Measurements from ENCODE around the gene TMEM209. TPM values are rescaled to one million over a fixed set of nuclear protein-coding genes. Genes with fewer than 3 reads are reported as not detected.
"Not testable (repeated sequence)": the region's sequence is repeated elsewhere in the genome, so short reads cannot be mapped to it uniquely, and the experiment has no call there.

TMEM209 gene
- total RNA-seq, 1 donor from 2014 or later = 9.2 TPM

DNA sequence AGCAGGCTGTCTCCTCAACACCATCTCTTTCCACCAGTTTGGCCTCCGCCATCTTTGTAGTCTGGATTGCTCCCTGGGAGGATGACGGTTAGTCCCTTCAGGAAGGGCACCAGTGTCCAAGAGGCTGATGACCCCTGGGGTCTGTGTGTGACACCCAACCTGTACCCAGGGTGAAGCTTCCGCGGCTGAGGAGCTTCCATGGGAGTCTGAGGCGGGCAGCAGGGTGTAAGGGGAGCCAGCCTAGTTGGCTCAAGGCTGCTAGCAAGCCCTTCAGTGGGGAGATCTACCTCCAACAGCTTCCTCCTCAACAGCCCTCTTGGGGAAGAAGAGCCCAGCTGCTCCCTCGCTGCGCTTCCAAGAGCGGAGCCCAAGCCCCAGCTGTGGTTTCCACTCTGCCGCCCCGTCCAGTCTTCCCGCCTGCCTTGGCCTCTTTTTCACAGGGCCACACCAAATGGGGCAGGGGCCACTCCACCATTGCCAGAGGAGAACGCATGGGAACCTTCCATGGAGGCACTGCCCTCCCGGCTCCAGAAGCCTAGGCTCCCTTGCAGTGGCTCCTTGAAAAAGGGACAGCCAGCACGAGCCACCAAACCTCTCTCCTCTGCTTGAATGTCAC is 57.4 kb downstream of the TMEM209 start:
- ATAC-seq (no peak), DNase-seq (no peak)
- intact Hi-C loops (cut with micrococcal nuclease) = no loop called here

DNA sequence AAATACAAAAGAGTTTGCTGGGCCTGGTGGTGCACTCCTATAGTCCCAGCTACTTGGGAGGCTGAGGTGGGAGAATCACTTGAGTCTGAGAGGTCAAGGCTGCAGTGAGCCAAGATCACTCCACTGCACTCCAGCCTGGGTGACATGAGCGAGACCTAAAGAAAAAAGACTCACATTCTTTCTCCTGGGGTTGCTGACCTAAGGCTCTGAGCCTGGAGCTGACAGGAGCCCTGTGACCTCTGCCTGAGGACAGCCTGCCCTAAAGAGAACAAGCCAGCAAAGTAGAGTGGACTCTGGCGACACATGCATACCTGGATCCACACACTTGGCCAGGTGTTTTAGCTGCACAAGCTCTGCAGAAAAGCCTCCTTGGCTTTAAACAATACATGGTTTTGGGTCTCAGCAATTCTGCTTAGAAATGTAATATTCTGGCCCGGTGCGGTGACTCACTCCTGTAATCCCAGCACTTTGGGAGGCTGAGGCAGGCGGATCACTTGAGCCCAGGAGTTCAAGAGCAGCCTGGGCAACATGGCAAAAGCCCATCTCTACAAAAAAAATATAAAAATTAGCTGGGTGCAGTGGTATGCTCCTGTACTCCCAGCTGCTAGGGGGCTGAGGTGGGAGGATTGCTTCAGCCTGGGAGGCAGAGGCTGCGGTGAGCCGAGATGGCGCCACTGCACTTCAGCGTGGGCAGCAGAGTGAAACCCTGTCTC is 58.4 kb downstream of the TMEM209 start:
- no peak for DNase-seq
- intact Hi-C loops (cut with micrococcal nuclease) = no loop called here
- ATAC-seq = no peak

DNA sequence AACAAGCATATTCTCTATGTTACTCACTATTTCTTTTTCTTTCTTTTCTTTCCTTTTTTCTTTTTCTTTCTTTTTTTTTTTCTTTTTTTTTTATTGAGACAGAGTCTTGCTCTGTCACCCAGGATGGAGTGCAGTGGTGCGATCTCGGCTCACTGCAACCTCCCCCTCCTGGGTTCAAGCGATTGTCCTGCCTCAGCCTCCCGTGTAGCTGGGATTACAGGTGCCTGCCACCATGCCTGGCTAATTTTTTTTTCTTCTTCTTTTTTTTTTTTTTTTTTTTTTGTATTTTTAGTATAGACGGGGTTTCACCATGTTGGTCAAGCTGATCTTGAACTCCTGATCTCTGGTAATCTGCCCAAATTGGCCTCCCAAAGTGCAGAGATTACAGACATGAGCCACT is 59.1 kb downstream of the TMEM209 start:
- ATAC-seq; intact Hi-C loops (cut with micrococcal nuclease); DNase-seq: not testable (repeated sequence)

DNA sequence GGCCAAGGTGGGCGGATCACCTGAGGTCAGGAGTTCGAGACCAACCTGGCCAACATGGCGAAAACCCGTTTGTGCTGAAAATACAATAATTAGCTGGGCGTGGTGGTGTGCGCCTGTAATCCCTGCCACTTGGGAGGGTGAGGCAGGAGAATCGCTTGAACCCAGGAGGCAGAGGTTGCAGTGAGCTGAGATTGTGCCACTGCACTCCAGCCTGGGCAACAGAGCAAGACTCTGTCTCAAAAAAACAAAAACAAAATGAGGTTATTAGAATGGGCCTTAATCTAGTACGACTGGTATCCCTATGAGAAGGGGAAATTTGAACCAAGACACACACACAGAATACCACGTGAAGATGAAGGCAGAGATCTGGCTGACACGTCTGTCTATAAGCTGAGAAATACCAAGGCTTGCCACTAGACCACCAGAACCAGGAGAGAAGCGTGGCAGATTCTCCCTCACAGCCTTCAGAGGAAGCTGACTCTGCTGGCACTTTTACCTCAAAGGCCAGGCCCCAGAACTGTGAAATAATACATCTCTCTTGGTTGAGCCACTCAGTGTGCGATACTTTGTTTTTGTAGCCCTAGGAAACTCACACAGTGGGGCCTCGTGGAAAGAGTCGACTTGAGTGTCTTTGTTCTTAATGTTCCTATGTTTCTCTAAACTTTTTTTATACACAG is 59.6 kb downstream of the TMEM209 start:
- no peak for ATAC-seq
- intact Hi-C loops (cut with micrococcal nuclease) = no loop called here
- no peak for DNase-seq

DNA sequence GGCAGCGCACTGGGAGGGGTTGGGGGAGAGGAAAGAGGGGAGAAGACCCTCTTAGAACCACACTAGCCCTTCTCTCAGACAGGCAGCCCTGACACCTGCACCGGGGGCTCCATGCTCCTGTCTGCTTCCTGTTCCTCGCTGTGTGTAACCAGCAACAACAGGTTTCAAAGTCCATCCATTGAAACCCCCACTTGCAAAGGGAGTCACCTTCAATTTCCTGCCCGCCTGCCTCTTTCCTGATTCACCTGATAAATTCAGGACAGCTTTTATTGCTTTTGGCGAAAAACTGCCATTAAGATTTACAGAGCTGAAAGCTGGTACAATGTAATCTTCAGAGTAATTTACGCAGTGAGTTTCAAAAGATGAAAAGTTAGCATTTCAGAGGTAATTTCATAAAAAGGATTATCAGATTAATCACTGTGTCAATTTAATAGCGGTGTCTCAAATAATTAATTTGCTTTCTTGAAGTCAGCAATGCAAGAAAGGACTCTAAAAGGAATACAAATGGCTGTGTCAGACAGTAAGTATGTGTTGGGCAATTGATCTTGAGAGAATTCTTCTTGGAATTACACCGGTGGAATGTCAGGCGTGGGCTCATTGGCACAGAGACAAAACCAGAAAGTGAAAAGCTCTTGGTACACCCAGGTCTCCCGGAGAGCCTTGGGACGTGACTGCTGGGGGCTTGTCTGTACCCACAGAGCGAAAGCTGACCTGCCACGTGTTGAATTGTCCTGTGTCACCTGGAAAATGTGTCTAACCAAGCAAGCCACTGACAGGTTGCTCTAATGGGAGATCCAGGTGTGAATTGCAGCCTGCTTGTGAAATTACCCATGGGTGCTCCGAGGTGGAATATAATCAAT is 60.7 kb downstream of the TMEM209 start:
- intact Hi-C loops (cut with micrococcal nuclease) = no loop called here
- no peak for DNase-seq
- ATAC-seq = no peak

DNA sequence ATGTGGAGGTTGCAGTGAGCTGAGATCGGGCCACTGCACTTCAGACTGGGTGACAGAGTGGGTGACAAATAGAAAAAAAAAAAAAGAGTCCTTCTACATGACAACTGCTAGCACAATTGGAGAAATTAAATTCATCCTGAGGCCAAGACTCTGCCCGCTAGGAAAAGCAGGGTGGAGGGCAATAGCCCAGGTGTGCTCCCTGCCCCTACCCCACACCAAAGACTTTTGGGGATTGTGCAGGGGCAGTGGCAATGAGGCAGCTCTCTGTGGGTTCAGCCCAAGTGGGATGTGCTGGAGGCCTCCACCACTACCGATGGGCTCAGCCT is 61.3 kb downstream of the TMEM209 start:
- intact Hi-C loops (cut with micrococcal nuclease) = no loop called here
- ATAC-seq (no peak), DNase-seq (no peak)

DNA sequence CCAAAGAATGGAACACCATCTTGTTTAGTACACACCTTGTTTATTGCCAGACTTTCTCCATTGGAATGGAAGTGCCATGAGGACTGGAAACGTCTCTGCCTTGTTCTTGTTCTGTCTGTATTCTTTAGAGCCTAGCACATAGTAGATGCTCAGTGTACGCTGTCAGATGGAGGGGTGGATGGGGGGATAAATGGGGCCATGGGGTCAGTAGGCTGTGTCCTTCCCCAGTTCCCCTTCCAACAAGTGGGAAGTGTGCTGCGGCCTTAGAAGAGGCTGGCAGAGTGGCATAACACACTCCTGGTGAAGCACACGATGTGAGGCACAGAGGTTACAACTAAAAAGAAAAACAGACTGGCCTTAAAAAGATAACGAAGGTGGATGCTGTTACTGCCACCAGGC is 61.9 kb downstream of the TMEM209 start:
- DNase-seq (no peak), ATAC-seq (no peak)
- intact Hi-C loops (cut with micrococcal nuclease) = no loop called here

DNA sequence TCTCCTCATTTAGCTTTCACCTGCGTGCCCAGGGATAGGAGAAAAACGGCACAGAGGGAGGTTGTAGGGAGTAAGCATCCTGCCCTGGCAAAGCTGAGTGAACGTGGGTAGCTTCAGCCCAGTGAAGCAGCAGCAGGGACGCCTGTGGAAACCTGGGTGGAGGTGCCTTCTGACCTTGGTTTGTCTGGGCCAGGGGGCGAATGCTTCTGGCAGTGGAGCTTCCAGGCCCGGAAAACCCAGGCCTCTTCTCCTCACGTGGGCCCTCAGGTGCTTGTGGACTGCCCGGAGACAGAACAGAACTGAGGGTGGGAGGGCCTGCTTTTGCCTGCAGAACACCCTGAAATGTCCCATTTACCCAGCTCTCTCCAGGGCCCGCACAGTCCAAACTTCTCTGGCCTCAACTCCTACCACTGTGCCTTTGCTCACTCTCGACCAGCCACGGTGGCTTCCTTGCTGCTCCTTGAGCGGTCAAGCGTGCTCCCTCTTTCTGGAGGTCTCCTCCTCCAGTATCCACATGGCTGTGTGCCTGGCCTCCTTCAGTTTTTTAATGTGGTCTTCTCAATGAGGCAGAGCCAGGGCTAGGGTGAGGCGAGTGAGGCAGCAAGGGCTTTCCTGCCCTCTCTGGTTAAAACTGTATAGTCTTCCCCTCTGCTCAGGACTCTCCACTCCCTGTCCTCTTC is 62.4 kb downstream of the TMEM209 start:
- intact Hi-C loops (cut with micrococcal nuclease) = no loop called here
- no peak for ATAC-seq
- no peak for DNase-seq

DNA sequence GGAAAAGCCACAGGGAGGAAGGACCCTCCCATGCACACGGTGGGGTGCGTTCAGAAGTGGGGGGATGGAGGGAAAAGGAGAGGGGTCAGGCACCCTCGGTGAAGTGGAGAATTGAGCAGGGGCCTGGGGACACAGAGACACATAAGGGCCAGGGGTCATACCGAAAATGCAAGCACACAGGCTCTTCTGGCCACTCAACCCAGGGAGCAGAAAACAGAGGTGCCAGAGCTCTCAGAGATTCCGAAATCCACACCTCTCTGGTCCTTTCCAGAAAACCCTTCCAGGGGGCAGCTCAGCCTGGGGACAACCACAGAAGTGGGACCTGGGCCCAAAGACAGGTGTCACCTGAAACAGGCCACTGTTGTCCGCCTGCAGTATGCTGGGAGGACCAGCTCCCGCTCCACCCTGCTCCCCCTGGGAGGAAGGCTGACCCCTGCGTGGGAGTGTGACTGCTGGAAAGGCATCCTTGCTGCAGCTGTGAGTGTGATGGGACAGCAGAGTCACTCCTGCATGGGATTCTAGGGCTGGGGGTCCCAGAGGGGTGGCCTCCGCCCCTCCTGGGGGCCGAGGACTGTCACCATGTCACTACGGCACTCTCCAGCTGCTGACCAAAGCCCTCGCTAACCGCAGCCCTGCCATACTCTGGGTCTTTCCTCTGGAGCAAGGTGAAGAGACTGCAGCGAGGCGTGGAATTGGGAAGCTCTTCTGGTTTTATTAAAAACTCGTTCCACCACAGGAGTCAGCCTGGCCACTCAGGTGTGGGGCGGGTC is 63.1 kb downstream of the TMEM209 start:
- intact Hi-C loops (cut with micrococcal nuclease) = no loop called here
- DNase-seq = no peak
- ATAC-seq = peak; percentile 22

DNA sequence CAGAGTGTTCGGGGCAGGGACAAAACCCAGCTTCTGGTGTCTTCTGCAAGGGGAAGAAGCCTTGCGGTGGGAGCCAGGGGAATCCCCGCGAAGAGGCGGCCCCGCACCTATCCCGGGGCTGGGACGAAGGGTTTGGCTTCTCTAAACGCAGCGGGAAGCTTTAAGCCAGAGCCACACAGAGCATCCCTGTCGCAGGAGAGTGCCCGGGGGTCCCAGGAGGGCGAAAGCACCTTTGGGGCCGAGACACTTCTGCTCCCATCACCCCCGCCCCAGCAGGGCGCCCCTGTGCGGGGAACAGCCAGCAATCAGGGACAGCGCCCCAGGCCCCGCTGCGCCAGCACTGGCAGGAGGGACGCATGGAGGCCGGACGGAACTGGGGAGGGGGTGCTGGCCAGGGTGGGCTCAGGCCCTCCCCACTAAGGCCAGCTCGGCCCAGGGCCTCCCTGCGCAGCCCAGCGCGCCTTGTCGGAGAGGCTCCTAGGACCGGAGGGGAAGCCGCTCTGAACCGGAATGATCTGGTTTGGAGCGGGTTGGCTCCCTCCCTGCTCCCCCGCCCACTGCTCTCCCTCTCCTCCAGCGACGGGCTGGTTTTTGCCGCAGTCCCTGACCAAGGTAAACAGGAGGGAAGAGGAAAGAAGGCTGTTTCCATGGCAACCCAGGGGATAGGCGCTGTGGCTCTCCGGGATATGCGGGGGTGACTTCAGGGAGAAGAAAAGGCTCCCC is 63.9 kb downstream of the TMEM209 start:
- intact Hi-C loops (cut with micrococcal nuclease) = no loop called here
- DNase-seq = peak; percentile 63
- ATAC-seq = peak; percentile 91

DNA sequence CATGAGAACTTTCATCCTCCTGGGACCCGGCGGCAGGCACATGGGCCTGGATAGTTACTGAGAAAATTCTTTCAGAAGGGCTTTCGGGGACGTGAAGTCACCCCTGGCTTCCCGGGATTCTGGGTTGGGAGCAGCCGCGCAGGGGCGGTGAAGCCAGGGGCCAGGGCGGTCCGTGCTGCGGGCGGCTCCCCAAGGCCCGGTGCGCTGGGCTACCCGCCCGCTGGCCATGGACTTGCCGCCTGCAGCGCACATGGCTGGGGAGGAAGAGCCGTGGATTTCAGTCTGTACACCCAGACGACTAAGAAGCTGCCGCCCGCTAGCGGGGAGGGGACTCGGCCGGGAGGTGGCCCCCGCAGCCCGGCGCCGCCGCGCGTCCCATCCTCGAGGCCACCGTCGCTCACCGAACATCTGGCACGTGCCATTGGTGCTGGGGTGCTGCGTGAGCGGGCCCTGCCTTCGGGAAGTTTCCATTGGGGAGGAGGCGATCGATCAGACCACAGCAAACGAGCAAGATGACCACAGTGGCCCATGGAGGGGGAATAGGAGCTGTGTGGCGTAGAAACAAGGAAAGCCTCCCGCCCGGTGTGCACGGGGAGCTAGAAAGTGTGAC is 64.5 kb downstream of the TMEM209 start:
- DNase-seq (peak; percentile 46), ATAC-seq (peak; percentile 59)
- intact Hi-C loops (cut with micrococcal nuclease) = no loop called here

DNA sequence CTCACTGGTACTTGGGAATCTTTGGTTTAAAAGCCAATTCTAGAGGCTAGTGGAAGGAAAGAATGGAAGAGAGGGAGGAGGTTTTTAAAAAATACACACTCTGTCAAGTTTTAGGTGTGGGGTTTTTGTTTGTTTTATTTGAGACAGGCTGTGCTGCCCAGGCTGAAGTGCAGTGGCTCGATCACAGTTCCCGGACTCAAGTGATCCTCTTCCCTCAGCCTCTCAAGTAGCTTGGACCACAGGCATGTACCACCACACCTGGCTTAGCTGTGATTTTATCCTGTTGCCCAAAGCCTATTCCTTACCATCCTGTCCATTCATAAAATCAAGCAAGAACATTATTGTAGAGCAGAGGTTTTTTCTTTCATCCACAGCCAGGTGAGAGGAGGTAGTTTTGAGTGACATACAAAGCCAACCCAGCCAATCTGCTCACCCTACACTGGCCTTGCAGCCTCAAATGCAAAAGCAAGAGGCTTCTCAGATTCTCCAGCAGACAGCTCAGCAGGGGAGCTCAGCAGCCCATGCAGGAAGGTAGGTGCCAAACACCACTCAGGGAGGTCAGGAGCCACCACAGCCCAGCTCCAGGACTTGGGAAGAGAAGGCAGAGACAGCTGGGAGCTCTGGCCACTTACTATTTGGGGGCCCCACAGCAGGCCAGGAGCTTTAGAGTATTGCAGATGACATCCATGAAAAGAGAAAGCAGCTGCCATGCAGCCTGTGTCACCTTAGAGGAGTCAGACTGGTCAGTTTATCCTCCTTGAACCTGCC is 65.8 kb downstream of the TMEM209 start:
- ATAC-seq (no peak), DNase-seq (no peak)
- intact Hi-C loops (cut with micrococcal nuclease) = no loop called here

DNA sequence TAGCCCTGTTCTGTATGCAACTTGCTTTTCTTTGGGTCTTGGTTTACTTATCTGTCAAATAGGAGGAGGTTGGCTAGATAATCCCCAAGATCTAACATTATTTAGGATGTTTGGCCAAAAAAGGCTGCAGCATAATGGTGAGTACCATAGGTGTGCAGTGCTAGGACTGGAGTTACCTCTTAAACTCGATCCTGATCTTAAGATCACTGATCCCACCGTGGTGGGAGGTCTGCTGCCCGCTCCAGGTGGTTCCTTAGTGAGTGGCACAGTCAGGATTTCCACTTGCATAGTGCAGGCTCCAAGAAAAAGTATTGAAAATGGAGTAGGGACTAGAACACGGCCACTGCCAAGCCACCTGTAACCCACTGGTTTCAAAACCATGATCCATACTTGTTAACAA is 68.0 kb downstream of the TMEM209 start:
- intact Hi-C loops (cut with micrococcal nuclease) = no loop called here
- DNase-seq (no peak), ATAC-seq (no peak)

DNA sequence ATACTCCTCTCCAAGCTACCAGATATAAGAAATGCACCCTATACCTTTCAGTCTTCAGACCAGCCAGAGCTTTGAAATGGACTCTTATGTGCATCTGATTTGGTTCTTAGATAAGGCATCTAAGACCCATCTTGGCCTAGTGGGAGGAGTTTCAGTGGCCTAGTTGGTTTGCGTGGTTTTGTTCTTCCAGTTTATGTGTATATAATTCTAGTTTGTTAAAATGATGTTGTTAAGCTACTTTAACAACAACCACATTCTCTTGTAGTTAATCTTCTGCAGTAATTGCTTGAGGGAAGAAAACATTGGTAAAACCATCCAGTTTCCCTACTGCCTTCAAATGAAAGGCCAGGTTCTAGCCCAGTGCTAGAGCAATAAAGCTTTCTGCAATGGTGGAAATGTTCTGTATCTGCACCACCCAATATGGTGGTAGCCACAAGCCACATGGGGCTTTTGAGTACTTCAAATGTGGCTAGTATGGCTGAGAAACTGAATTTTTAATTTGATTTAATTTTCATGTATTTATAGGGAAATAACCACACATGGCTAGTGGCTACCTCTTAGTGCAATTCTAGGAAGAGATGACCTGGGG is 68.5 kb downstream of the TMEM209 start:
- intact Hi-C loops (cut with micrococcal nuclease) = no loop called here
- ATAC-seq (no peak), DNase-seq (no peak)

DNA sequence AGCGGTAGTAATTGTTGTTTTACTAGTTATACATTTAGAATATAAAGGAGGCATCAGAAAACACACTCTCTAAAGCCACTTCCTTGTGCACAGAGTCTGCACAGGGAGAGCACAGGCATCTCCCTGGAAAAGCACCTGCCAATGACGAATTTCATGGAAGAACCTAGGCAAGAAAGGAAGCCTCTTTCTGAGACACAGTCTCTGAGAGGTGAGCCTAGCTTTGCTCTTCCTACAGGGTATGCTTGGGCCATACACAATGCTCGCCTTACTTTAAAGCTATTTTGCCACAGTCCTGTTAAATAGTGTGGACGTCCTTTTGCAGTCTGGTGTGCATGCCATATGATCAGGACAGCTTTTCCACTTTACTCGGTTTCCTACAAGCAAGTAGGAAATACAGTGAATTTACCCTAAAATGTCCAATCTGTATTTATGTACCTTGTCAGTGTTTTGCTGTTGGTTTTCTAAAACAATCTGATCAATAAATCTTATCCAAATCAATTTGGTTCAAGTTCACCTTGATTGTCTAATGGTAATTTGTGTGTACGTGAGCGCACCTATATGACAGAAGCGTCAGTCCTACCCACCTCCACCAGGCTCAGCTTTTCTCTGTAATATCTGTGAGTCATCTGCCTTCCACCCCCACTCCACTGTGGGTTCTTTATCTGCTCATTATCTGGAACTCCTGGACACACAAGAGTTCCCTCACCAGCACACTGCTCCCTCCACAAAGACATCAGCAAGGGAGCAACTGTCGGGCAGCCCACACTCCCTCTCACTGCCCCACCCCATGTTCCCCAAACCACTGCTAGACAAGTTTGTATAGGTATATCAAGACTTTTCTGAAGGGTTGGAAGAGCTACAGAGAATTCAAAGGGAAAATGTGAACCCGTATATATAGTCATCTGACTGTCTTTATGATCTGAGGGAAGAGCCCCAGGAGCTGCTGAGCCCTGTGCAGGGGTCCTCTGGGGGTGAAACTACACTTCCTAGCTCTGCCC is 69.7 kb downstream of the TMEM209 start:
- DNase-seq (no peak), ATAC-seq (no peak)
- intact Hi-C loops (cut with micrococcal nuclease) = no loop called here
